IMR-90 (cell line): Measurements from ENCODE around the gene GOLGA6C.
"Not testable (repeated sequence)": the region's sequence is repeated elsewhere in the genome, so short reads cannot be mapped to it uniquely, and the experiment has no call there.

ENCODE experiments used
- CEBPB ChIP-seq: IDR thresholded peaks from 2 replicates; pipeline ENCODE4 v1.6.1; 2012; ENCODE audit warnings: low read depth, low read length, improper control_type of control experiment
- ELK1 ChIP-seq: fragments of 150-350 bp; IDR thresholded peaks from 2 replicates; pipeline ENCODE4 v1.6.1; 2016; ENCODE audit warnings: low read depth, mild to moderate bottlenecking, low read length, moderate library complexity, borderline replicate concordance
- FOS ChIP-seq: fragments of 150-350 bp; IDR thresholded peaks from 2 replicates; pipeline ENCODE4 v1.6.1; 2016; ENCODE audit warnings: low read depth, low read length
- POLR2A ChIP-seq: IDR thresholded peaks from 2 replicates; pipeline ENCODE4 v1.6.1; 2012; ENCODE audit warnings: mild to moderate bottlenecking, low read depth, low read length
- RFX5 ChIP-seq: IDR thresholded peaks from 2 replicates; pipeline ENCODE4 v1.8.0; 2012; ENCODE audit warnings: low read depth, mild to moderate bottlenecking, low read length, moderate library complexity
- TF ChIP-seq, protein P1 (sequence below): conservative IDR thresholded peaks from 2 replicates; pipeline ENCODE4 v1.5.1; 2012; ENCODE audit warnings: mild to moderate bottlenecking, low read depth, low read length, improper control_type of control experiment
- TF ChIP-seq, protein P2 (sequence below): fragments of 150-350 bp; IDR thresholded peaks from 2 replicates; pipeline ENCODE4 v1.6.1; 2017; ENCODE audit warnings: mild to moderate bottlenecking, antibody characterized with exemption, low read length, low read depth

- TF ChIP-seq, protein P1, sequence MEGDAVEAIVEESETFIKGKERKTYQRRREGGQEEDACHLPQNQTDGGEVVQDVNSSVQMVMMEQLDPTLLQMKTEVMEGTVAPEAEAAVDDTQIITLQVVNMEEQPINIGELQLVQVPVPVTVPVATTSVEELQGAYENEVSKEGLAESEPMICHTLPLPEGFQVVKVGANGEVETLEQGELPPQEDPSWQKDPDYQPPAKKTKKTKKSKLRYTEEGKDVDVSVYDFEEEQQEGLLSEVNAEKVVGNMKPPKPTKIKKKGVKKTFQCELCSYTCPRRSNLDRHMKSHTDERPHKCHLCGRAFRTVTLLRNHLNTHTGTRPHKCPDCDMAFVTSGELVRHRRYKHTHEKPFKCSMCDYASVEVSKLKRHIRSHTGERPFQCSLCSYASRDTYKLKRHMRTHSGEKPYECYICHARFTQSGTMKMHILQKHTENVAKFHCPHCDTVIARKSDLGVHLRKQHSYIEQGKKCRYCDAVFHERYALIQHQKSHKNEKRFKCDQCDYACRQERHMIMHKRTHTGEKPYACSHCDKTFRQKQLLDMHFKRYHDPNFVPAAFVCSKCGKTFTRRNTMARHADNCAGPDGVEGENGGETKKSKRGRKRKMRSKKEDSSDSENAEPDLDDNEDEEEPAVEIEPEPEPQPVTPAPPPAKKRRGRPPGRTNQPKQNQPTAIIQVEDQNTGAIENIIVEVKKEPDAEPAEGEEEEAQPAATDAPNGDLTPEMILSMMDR, result not testable (repeated sequence)
- TF ChIP-seq POLR2A, CEBPB, RFX5, FOS, ELK1: not testable (repeated sequence)
- TF ChIP-seq, protein P2, sequence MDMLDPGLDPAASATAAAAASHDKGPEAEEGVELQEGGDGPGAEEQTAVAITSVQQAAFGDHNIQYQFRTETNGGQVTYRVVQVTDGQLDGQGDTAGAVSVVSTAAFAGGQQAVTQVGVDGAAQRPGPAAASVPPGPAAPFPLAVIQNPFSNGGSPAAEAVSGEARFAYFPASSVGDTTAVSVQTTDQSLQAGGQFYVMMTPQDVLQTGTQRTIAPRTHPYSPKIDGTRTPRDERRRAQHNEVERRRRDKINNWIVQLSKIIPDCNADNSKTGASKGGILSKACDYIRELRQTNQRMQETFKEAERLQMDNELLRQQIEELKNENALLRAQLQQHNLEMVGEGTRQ, result not testable (repeated sequence)
Measured at GRCh38 chr15:75284152-75284551, 26.0 kb downstream of the GOLGA6C start.
